ENCODE data around the gene SMIM36.
"Not testable (repeated sequence)": the region's sequence is repeated elsewhere in the genome, so short reads cannot be mapped to it uniquely, and the experiment has no call there.

SMIM36 gene

GRCh38 chr17:55411463-55411855 is 99.8 kb downstream of the SMIM36 start:
- H3K36me3 ChIP-seq: peaks cover 31 to 58% (median 47%) of the 10 kb centered on the region in 3 donors
- no peak for TF ChIP-seq CTCF (IDR thresholded peaks at IDR 0.05)
- H3K27me3 ChIP-seq: no peaks in the 10 kb centered on the region
- no peaks in the 10 kb centered on the region for H3K9me3 ChIP-seq
- no peak overlapping the region for H3K4me3 ChIP-seq
- H3K27ac ChIP-seq: no peak overlapping the region
- DNase-seq: no peak
- H3K4me1 ChIP-seq: peaks cover 0 to 14% (median 2%) of the 10 kb centered on the region in 4 donors
- intact Hi-C loops (cut with DNase I; ENCODE audit: low total_unique reads): loop anchor here (10.0 kb wide), 1 partner anchor 103 kb away; the partner anchor contains the start of gene SMIM36

GRCh38 chr17:55410722-55411462 is 100.4 kb downstream of the SMIM36 start:
- no peak for TF ChIP-seq CTCF (IDR thresholded peaks at IDR 0.05)
- peaks cover 0 to 8% (median 0%) of the 10 kb centered on the region in 4 donors for H3K4me1 ChIP-seq
- H3K9me3 ChIP-seq: no peaks in the 10 kb centered on the region
- DNase-seq: no peak
- intact Hi-C loops (cut with DNase I; ENCODE audit: low total_unique reads): loop anchor here (10.0 kb wide), 1 partner anchor 104 kb away; the partner anchor contains the start of gene SMIM36
- no peaks in the 10 kb centered on the region for H3K27me3 ChIP-seq
- no peak overlapping the region for H3K4me3 ChIP-seq
- no peak overlapping the region for H3K27ac ChIP-seq
- H3K36me3 ChIP-seq: peaks cover 31 to 64% (median 52%) of the 10 kb centered on the region in 3 donors

- H3K9me3 ChIP-seq: no peaks in the 10 kb centered on the region
- H3K4me3 ChIP-seq: no peak overlapping the region
- peaks cover 39 to 74% (median 63%) of the 10 kb centered on the region in 3 donors for H3K36me3 ChIP-seq
- intact Hi-C loops (cut with DNase I; ENCODE audit: low total_unique reads): no loop called here
- H3K27ac ChIP-seq: no peak overlapping the region
- no peaks in the 10 kb centered on the region for H3K27me3 ChIP-seq
- no peak for DNase-seq
- H3K4me1 ChIP-seq: no peaks in the 10 kb centered on the region
- TF ChIP-seq CTCF (IDR thresholded peaks at IDR 0.05): no peak
Measured at GRCh38 chr17:55409030-55409800, 102.0 kb downstream of the SMIM36 start.

GRCh38 chr17:55407641-55408566 is 103.3 kb downstream of the SMIM36 start:
- TF ChIP-seq CTCF (IDR thresholded peaks at IDR 0.05): no peak
- Histone ChIP-seq H3K27ac (no peak overlapping the region), H3K4me1 (no peaks in the 10 kb centered on the region), H3K36me3 (peaks cover 39 to 73% (median 63%) of the 10 kb centered on the region in 3 donors), H3K9me3 (no peaks in the 10 kb centered on the region), H3K4me3 (no peak overlapping the region), H3K27me3 (no peaks in the 10 kb centered on the region)
- DNase-seq: no peak
- intact Hi-C loops (cut with DNase I; ENCODE audit: low total_unique reads): no loop called here

- Histone ChIP-seq H3K9me3 (no peaks in the 10 kb centered on the region), H3K36me3 (peaks cover 27 to 69% (median 66%) of the 10 kb centered on the region in 3 donors), H3K4me1 (no peaks in the 10 kb centered on the region), H3K27ac (no peak overlapping the region), H3K27me3 (no peaks in the 10 kb centered on the region), H3K4me3 (no peak overlapping the region)
- intact Hi-C loops (cut with DNase I; ENCODE audit: low total_unique reads): no loop called here
- DNase-seq: no peak
- no peak for TF ChIP-seq CTCF (IDR thresholded peaks at IDR 0.05)
Measured at GRCh38 chr17:55405600-55405999, 105.7 kb downstream of the SMIM36 start.

- peaks cover 22 to 66% (median 58%) of the 10 kb centered on the region in 3 donors for H3K36me3 ChIP-seq
- H3K27ac ChIP-seq; H3K4me3 ChIP-seq; H3K9me3 ChIP-seq; H3K4me1 ChIP-seq; H3K27me3 ChIP-seq; intact Hi-C loops (cut with DNase I; ENCODE audit: low total_unique reads); DNase-seq: not testable (repeated sequence)
Measured at GRCh38 chr17:55404197-55404596, 107.1 kb downstream of the SMIM36 start.
